Stimulated activated CD4-positive, alpha-beta T cell treated with anti-CD3 and anti-CD28 coated beads, Interleukin-4, amount 100 ng/mL, for 1 hour (primary cell): ENCODE data around the gene SEPTIN12.
"Not testable (repeated sequence)": the region's sequence is repeated elsewhere in the genome, so short reads cannot be mapped to it uniquely, and the experiment has no call there.

ENCODE experiments used
- DNase-seq: peaks from one replicate; pipeline ENCODE4 v3.0.0-alpha.2; 2020

Gene SEPTIN12

DNA sequence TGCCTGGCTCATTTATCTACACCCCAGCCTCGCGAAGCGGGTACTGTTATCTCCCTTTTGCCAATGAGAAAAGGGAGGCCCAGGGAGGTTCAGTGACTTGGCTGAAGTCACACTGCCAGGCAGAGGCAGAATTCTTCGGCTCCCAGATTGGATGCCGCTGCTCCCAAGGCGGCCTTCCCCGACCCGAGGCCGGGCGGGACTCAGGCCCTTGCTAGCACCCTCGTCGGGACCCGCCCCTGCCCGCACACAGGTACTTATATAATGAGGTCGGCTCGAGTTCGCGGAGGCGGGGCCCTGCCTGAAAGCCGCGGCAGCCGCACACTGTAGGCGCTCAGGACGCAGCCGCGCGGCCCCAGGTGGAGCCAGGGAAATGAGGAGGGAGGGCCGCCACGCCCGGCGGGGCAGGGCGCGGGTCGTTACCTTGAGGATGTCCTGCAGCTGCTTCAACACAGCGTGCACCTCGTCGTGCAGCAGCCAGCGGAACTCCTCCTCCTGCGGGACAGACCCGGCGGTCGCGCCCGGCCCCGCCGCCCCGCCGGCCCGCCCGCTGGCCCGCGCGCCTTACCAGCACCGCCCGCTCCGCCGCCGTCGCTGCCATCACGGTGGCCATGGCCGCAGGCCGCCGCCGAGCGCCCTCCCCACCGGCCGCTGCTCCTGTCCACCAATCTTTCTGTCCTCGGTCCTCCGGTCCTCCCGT is 14.0 kb upstream of the SEPTIN12 start, which contains the start of gene ROGDI:
Gene ROGDI (minus strand): TSS at position 672 of the 697 bp plus-strand sequence. CDS start 62 bp downstream, at position 610.
- peak; percentile 73 for DNase-seq

DNA sequence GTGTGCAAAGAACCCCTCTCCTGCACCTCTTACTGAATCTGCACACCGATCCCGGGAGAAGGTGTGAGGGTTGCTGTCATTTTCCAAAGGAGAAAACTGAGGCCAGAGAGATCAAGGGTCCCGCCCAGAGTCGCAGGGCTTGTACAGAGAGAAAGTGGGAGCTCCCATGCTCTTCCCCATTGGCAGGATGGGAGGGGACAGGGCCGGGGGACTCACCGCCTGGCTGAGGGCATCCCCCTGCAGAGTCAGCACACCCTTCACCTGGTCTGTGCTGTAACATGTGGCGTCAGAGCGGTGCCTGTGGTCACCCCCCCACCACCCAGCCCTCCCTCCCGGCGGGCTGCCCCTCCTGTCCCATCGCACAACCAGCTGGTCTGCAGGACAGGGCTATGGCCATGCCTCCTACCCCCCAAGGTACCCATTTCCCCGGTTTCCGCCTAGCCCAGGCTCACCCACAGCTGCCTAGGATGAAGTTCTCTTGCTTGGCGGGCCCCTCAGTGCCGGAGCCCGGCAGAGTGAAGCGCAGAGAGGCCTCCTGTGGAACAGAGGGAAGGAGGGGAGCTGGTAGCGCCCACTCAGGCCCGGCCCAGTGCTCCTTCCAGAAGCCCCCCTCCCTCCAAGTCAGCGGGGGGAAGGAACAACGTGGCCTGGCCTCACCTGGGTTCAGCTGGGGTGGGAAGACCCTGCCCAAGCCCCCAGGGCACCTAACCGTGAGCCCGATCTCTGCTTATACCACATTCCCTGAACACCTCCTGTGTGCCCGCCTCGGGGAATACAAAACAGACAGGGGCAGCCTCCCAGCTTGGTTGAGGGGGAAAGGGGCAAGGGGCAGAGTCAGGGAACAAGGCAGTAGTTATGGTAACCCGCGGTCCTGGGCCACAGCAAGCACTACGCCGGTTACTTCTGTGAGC is 13.2 kb upstream of the SEPTIN12 start:
- no peak for DNase-seq

DNA sequence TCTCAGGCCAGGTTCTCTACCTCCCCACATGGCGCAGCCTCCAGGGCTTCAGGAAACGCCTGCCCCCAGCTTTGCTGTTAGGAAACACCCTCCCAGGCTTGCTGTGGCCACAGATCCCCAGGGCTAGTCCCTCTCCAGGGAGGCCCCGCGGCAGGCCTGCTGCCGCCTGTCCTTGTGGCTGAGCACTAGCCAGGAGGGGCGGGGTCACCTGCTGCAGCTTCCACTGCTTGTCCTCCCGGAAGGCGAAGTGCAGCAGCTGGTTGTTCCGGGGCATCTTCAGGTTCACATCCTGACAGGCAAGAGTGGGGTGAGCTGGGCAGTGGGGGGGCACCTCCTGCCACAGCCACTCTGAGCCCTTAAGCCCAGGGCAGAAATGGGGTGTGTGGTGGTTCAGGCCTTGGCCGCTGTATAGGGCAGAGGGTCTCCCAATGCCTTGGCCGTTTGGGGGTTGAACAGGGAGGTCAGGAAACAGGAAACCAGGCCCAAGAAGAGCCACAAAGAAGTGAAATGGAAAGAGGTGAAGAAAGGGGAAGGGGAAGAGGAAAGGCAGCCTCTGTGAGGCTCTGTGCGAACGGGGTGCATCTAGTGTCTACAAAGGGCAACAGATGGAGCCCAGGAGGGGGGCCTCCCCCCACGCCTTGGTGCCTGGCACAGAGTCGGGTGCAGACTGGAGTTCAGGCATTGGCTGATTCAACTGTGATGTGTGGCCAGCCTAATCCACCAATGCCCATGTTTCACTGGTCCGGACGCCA is 12.3 kb upstream of the SEPTIN12 start:
- DNase-seq: no peak

DNA sequence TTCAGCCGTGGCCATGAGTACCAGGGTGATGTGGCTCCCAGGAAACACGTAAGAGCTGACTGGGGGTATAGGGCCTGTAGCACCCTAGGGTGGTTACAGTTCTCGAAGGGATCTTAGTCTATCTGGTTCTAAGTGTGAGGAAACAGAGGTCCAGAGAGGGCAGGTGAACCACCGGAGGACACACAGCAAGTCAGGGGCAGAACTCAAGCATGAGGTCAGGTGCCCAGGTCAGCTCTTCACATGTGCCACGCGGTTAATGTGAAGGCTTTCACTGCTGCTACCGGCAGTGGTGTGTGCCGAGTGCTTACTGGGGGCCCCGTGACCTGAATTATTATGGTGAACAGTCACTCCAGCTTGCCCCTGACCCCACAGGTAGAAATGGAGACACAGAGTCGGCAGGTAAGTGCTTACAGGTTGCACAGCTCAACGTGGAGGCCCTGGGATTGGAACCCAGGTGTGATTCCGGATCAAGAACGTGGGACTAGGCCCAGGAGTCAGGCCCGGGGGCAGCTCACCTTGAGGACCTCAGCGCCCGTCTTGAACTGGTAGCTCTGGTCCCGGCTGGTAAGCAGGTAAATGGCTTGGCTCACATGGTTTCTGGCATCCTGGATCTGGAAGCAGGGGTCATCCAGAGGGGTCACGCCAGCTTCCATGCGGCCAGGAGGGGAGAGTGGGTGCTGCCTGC is 11.2 kb upstream of the SEPTIN12 start:
- no peak for DNase-seq

DNA sequence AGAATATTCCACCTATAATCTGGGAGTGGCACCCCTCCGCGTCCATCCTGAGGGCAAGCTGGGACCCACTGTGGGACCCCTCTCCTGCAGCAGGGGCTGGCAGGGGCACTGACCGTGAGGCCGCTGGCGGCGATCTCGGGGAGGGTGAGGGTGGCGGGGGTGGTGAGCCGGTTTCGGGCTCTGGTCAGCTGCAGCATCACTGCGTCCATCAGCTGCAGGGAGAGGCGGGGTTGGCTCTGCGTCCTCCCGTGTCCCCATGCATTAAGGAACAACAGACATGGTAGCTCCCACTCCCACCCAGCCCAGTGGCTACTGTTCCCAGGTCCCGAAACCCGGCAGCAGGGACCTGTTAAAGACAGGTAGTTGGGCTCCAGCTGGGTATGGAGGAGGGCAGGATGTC is 10.3 kb upstream of the SEPTIN12 start:
- DNase-seq: no peak

DNA sequence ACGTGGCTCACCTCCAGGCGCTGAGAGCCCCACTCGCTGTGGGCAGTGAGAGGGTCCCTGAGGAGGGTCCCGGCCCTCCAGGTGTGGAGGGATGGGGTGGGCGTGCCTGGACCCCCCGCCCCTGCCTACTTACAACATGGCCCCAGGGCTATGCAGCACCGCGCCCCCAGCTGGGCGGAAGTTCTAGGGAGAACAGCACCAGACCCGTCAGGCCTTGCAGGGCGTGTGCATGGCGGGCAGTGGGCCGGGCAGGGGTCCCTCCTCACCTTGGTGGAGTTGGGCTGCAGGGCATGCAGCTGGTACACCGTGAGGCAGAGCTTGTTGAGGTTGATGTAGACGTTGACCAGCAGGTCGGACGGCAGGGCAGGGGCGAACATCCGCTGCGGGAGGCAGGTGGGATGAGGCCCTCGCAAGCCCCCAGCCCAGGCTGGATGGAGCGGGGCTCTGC is 9.7 kb upstream of the SEPTIN12 start:
- DNase-seq: no peak

DNA sequence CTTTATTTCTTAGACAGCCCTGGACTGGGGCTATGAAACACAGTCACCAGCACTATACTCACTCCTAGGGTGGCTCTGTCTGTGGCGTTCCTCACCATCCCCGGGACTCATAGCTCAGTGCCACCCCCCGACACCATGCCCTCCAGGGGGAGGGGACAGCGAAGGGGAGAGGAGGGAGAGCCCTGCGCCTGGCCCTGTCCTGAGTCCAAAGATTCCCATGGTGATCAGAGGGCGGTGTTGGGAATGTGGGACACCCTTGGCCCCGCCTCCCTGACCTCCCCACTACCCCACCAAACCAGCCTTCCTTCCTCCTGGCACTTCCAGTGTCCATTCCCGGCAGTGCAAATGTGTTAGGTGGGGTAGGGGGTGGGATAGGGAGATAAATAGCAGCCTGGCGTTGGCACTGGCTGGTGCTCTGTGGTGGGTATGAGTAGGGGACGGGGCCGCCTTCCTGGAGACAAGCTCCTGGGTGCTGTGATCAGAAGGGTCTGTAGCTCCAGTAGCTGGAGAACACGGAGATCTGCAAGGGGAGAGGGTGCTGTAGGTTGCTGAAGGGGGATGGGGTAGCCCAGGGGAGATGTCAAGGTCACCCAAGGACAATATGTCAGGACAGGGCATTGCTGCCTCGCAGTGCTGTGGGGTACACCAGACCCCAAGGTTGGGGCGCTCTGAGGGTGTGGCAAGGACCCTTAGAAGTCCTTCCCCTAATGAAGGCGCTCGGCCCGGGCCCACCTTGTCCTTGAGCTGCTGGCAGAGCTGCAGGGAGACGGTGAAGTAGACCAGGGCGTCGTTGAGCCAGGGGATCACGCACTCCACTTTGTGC is 9.0 kb upstream of the SEPTIN12 start:
- no peak for DNase-seq

DNA sequence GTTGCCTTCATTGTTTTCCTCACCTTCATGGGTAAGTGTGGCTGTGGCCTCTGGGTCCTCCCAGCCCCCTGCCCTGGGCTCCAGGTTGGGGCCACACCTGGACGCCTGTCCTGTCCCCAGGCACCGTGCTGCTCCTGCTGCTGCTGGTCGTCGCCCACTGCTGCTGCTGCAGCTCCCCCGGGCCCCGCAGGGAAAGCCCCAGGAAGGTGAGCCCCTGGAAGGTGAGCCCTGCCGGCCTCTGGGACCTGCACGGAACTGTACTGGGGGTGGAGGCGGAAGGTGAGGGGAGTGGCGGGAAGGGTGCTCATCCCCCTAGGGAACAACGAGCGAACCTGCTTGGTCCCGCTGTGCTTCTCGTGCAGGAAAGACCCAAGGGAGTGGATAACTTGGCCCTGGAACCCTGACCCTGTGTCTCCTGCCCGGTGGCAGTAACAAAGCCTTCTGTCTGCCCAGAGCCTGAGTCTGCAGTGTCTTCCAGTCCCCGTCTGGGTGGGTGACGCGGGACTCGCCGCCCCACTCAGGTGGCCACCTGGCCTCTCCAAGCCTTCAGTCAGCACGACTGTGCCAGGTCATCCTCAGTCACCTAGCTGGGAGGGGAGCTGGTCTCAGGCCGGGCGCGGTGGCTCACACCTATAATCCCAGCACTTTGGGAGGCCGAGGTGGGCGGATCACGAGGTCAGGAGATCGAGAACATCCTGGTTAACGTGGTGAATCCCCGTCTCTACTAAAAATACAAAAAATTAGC is 7.9 kb upstream of the SEPTIN12 start:
- no peak for DNase-seq

DNA sequence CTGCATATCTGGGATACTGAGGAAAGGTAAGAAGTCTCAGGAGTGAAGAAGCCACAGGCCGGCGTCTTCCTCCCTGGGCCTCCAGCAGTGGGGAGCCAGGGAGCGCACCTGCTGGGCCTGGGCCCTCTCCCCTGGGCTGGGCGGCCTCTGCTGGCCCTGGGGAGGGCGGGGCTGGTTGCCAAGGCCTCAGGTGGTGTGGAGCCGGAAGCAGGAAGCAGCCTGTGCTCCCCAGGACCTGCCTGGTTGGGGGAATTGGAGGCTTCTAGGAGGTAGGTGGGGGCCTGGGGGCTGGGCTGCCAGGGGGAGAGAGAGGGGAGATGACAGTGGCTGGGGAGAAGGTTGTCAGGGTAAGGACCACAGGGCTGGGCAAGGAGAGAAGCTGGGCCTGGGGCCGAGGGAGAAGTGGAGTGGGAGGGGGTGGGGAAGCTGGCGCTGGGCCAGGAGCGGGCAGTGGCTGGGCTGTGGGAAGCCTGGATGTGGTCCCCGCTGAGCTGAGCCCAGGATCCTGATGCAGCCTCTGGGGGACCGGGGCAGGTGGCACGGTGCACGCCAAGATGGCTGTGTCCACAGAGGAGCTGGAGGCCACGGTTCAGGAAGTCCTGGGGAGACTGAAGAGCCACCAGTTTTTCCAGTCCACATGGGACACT is 7.2 kb upstream of the SEPTIN12 start, which contains the start of gene SMIM22:
Gene SMIM22 (plus strand): TSS at position 189 of the 647 bp plus-strand sequence. CDS start 366 bp downstream, at position 555.
- no peak for DNase-seq

DNA sequence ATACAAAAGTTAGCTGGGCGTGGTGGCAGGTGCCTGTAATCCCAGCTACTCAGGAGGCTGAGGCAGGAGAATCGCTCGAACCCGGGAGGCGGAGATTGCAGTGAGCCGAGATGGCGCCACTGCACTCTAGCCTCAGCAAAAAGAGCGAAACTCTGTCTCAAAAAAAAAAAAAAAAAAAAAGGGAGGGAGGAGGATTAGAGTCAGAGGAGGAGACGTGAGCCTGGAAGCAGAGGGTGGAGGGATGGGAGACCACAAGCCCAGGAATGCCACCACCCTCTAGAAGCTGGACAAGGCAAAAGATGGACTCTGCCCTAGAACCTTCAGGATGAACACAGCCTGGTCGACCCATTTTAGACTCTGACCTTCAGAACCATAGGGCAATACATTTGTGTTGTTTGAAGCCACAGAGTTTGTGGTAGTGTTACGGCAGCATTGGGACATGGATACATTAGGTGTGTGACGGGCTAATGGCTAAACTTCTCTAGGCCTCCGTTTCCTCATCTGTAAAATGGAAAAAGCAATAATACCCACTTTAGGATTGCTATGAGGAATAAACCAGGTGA is 4.9 kb upstream of the SEPTIN12 start:
- no peak for DNase-seq

DNA sequence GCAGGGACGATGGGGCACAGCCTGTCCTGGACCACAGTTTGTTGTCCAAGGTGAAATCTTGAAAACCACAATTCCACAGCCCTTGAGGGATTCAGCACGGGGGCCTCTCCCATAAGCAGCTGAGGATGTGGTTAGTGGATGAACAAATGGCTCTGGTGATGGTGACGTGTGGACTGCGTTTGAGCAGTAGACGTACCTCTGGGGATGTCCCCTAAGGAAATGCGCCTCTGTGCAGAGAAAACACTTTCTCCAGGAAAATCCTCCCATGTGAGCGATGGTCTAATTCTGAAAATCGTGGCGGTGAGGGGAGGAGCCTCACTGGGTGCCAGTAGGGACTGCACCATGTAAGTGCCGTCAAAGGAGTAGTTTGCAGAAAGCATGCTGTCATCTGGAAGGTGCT is 2.7 kb upstream of the SEPTIN12 start:
- no peak for DNase-seq

DNA sequence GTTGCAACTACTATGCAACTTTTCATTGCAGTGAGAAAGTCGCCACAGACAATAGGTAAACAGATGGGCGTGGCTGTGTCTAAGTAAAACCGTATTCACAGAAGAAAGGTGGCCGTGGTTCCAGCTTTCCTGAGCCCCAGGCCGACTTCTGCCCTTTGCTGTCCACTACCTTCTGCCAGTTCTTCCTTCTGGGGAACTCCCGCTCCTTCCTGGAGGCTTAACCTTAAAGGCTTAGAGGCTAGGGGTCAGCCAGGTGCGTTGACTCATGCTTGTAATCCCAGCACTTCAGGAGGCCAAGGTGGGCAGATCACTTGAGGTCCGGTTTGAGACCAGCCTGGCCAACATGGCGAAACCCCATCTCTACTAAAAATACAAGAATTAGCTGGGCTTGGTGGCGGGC is 2.1 kb upstream of the SEPTIN12 start:
- no peak for DNase-seq

DNA sequence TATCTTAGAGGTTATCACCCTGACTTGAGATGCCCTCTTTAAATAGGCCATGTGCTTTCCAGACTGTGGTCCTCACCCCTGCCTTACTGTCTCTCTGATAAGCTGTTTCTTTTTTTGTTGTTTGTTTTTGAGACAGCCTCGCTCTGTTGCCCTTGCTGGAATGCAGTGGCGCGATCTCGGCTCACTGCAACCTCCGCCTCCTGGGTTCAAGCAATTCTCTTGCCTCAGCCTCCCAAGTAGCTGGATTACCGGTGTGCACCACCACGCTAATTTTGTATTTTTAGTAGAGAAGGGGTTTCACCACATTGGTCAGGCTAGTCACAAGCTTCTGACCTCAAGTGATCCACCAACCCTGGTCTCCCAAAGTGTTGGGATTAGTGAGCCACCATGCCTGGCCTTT is 765 bp upstream of the SEPTIN12 start:
- DNase-seq: no peak

DNA sequence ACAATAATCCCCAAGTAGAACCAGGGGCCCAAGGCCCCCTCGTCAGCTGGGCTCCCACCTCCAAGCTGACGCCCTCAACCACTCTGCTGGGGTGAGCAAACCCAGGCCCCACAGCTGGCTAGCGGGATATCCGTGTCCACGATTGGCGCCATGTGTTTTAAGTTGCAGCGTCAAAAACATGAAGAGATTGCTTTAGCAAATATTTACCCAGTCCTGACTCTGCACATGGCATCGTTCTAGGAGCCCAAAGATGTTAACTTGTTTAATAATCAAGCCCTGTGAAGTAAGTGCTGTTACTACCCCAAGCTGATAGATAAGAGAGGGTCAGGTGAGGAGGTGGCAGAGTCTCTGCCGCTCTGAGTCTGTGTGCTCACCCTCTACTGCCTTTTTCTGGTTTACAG is 344 bp upstream of the SEPTIN12 start:
- no peak for DNase-seq

DNA sequence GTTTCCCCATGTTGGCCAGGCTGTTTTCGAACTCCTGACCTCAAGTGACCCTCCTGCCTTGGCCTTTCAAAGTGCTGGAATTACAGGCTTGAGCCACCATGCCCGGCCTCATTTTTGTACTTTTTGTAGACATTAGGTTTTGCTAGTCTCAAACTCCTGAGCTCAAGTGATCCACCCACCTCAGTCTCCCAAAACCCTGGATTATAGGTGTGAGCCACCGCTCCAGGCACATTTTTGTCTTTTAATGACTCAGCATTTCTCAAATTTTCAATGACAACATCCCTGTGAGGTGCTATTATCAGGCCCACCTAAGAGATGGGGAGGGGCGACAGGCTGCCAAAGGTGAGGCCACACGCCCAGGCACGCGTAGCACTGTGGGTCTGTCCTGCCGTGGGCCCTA is 1.1 kb downstream of the SEPTIN12 start:
- DNase-seq: no peak

DNA sequence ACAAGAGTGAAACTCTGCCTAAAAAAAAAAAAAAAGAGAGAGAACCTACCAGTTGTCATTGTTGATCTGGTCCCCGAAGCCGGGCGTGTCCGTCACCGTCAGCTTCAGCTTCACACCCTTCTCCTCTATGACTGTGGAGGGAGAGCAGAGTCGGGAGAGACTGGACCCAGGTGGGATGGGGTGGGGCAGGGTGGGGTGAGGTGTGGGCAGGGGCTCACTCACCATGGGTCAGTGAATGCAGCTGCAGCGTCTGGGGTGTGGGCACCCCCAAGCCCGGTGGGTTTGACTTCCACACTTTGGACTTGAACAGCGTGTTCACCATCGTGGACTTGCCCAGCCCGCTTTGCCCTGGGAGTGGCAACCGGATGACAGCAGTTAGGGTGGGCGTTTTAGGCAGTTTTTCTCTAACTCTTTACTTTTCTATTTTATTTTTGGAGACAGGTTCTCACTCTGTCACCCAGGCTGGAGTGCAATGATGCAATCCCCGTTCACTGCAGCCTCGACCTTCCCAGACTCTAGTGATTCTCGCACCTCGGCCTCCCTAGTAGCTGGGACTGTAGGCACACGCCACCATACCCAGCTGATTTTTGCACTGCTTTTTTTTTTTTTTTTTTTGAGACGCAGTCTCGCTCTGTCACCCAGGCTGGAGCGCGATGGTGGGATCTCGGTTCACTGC is 2.2 kb downstream of the SEPTIN12 start:
- DNase-seq: no peak

DNA sequence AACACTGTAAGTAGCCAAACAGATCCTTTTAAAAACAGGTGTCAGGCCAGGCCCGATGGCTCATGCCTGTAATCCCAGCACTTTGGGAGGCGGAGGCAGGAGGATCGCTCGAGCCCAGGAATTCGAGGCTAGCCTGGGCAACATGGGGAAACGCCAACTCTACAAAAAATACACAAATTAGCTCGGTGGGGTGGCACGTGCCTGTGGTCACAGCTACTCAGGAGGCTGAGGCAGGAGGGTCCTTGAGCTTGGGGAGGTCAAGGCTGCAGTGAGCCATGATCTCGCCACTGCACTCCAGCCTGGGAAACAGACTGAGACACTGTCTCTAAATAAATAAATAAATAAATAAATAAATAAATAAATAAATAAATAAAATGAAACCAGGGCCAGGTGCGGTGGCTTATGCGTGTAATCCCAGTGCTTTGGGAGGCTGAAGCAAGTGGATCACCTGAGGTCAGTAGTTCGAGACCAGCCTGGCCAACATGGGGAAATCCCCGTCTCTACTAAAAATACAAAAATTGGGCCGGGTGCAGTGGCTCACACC is 3.6 kb downstream of the SEPTIN12 start:
- not testable (repeated sequence) for DNase-seq

DNA sequence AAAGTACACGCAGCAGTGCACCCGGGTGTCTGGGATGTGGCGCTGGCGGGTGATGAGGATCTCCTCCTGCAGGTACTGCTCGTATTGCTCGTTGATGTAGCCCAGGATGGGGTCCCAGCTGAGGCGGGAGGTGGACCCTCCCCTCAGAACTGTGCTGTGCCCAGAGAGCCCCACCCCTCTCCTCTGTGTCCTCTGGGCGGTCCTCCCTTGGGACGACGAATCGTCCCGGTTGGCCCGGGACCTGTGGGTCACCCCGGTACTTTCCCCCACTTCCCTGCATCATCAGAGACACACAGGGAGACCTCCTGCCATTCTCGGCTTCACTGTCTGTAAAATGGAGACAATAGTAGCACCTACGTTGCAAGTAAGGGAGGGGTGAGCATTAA is 4.2 kb downstream of the SEPTIN12 start:
- DNase-seq: no peak
